Sigmoid colon (tissue), 7 donors: ENCODE data around the gene PSENEN. TPM values are rescaled to one million over a fixed set of nuclear protein-coding genes. Genes with fewer than 3 reads are reported as not detected.

ENCODE experiments used
- DNase-seq: peaks from one replicate; pipeline ENCODE4 v3.0.0-alpha.2; 2019
- H3K27ac ChIP-seq, 4 donors: fragments of 200-600 bp; sonication (generic); one replicate each; pipeline ENCODE4 v1.5.1; 2016 to 2019; ENCODE audit warnings: mild to moderate bottlenecking in 1 of 4
- H3K27me3 ChIP-seq, 3 donors: fragments of 200-600 bp; sonication (generic); one replicate each; pipeline ENCODE4 v1.5.1; 2019; ENCODE audit warnings: mild to moderate bottlenecking in 1 of 3
- H3K36me3 ChIP-seq, 4 donors: fragments of 200-600 bp; sonication (generic); one replicate each; pipeline ENCODE4 v1.5.1; 2016 to 2019
- H3K4me1 ChIP-seq, 4 donors: fragments of 200-600 bp; sonication (generic); one replicate each; pipeline ENCODE4 v1.5.1; 2017 to 2019
- H3K4me3 ChIP-seq, 4 donors: fragments of 200-600 bp; sonication (generic); one replicate each; pipeline ENCODE4 v1.5.1; 2017 to 2019; ENCODE audit warnings: mild to moderate bottlenecking in 2 of 4, moderate library complexity in 1 of 4
- H3K9me3 ChIP-seq, 4 donors: fragments of 200-600 bp in 3 of 4; sonication (generic) in 3 of 4; one replicate each; pipeline versions ENCODE4 v1.5.1 to v1.6.1; 2013 to 2019
- EP300 ChIP-seq, 4 donors: sonication (generic); formaldehyde crosslinking; IDR thresholded peaks; one replicate each; pipeline ENCODE4 v1.6.1; 2017; ENCODE audit warnings: antibody characterized with exemption in 4 of 4
- POLR2A ChIP-seq, 2 donors: fragments of 450-650 bp; IDR thresholded peaks; one replicate each; pipeline ENCODE4 v1.6.1; 2016; ENCODE audit warnings: antibody characterized with exemption in 2 of 2, mild to moderate bottlenecking in 2 of 2, moderate library complexity in 2 of 2
- POLR2AphosphoS5 ChIP-seq, 4 donors: sonication (generic); formaldehyde crosslinking; IDR thresholded peaks; one replicate each; pipeline ENCODE4 v1.6.1; 2017; ENCODE audit warnings: antibody characterized with exemption in 4 of 4
- WGBS, 2 donors: extraction: QIAGEN DNeasy Blood & Tissue Kit; methylation state at CpG; one replicate each; pipeline ENCODE4 v1.1.7; 2013; 5-methylcytosine and 5-hydroxymethylcytosine counted together
- intact Hi-C: fragments of 100-400 bp; cut with DNase I; formaldehyde crosslinking; loops from one replicate; pipeline ENCODE4 v1.15.1; 2023
- polyA plus RNA-seq, 3 donors: library from polyadenylated mRNA; stranded (reverse); fragments of 200-250 nt; gene quantifications; one replicate each; pipeline ENCODE4 v1.2.3, GENCODE V29; 2013
- total RNA-seq, 4 donors: library from RNA; depleted of rRNA; stranded (reverse); fragments of >200 nt; gene quantifications; one replicate each; pipeline ENCODE4 v1.1.0, GENCODE V29; 2016
- TF ChIP-seq, protein P1 (sequence below), 4 experiments: fragments of 450-650 bp in 3 of 4; fragments of 200-600 bp in 1 of 4; IDR thresholded peaks; one replicate each; pipeline ENCODE4 v1.5.1; 2016 to 2019; ENCODE audit warnings: antibody characterized with exemption in 4 of 4, mild to moderate bottlenecking in 3 of 4, moderate library complexity in 2 of 4
- donor health status: healthy with polysubstance abuse.
- donor health status: Bipolar disorder and iron deficiency.
- donor health status: healthy.

The PSENEN gene
- total and polyA plus RNA-seq, 7 donors, result 27.8 to 72.3 (median 44.9) TPM

DNA sequence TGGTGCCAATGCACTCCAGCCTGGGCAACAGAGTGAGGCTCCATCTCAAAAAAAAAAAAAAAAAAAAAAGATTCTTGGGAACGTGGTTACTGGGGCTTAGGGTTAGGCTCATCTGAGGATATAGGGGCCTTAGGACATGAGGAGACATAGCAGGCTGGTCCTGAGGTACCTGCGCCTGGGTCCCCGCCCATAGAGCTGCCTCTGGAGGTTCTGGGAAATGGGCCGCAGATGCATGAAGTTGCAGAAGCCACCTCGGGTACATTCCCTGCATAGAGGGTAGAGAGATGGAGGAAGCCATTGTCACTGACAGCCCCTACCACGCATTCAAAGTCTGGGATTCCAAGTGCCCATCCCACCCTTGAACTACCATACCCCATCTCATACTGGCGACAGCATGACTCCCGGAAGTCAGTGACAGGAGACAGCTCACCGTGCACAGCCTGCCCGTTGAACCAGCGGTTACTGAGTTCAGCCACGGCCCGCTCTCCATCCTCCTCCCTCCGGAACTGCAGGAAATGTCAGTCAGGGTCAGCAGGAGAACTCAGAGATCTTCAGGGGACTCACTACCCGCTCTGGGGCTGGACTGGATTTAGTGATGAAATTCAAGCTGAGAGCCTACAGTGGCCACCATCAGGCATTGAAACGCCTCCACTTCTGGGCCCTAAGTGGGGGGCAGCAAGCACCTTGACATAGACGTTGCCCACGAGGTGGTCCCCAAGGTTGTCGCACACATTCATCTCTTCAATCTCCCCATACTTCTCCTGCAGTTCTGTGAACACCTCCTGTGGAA, 1.6 kb upstream of the PSENEN start:
- Histone ChIP-seq H3K4me1 (peaks cover 0 to 58% (median 48%) of the 10 kb centered on the region in 4 donors), H3K9me3 (no peaks in the 10 kb centered on the region), H3K27ac (peak overlapping the region; percentile 100), H3K4me3 (peak overlapping the region in 1 of 4 donors; percentile 91), H3K27me3 (no peaks in the 10 kb centered on the region), H3K36me3 (peaks cover 3 to 13% (median 5%) of the 10 kb centered on the region in 4 donors)
- WGBS, 2 donors, result 91 to 94% methylated on average over 19 of the region's 19 CpGs
- TF ChIP-seq POLR2A (IDR thresholded peaks at IDR 0.05) (no peak), EP300 (IDR thresholded peaks at IDR 0.05) (no peak), POLR2AphosphoS5 (IDR thresholded peaks at IDR 0.05) (no peak)
- TF ChIP-seq, protein P1, sequence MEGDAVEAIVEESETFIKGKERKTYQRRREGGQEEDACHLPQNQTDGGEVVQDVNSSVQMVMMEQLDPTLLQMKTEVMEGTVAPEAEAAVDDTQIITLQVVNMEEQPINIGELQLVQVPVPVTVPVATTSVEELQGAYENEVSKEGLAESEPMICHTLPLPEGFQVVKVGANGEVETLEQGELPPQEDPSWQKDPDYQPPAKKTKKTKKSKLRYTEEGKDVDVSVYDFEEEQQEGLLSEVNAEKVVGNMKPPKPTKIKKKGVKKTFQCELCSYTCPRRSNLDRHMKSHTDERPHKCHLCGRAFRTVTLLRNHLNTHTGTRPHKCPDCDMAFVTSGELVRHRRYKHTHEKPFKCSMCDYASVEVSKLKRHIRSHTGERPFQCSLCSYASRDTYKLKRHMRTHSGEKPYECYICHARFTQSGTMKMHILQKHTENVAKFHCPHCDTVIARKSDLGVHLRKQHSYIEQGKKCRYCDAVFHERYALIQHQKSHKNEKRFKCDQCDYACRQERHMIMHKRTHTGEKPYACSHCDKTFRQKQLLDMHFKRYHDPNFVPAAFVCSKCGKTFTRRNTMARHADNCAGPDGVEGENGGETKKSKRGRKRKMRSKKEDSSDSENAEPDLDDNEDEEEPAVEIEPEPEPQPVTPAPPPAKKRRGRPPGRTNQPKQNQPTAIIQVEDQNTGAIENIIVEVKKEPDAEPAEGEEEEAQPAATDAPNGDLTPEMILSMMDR (IDR thresholded peaks at IDR 0.05), result no peak
- no peak for DNase-seq
- intact Hi-C loops, result no loop called here

DNA sequence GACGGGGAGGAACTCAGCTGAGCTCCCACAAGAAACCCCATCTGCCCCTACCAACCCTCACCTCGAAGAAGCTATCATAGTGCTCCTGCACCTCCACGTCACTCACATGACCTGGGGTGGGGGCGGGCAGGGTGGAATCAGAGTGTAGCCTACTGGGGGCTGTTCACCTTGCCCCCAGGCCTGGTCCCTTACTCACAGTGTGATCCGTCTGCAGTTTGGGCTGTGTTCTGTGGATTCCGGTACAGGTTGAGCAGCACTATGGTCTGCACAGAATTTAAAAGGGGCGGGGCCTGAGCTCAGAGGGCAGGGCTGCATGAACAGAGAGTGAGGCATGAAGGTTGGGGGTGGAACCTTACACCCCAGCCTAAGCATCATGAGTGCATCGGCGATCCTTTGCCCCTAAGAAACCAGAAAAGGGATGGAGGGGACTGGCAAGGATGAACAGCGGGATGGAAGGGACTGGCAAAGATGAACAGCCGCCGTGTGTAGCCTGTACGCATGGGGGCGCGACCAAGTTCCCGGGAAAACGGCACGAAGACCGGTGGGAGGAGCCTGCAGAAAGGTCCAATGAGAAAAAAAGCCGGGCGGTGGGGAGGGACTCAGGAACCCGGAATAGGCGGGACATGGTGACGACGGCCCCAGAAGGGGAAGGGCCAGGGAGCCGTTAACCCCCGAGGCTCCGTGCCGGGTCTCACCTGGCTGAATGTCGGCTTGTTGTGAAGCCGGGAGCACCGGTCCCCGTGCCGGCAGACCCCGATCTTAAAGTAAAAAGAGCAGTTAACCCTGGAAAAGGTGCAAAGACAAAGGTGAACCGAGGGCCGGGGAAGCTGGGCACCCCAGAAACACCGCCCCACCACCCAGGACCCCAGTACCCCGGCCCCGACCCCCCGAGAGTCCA, 772 bp upstream of the PSENEN start:
- WGBS, 2 donors, result 6 to 10% methylated on average over 41 of the region's 41 CpGs

GRCh38 chr19:35746087-35746462, 624 bp downstream of the PSENEN start:
- TF ChIP-seq POLR2A (IDR thresholded peaks at IDR 0.05) (no peak), EP300 (IDR thresholded peaks at IDR 0.05) (no peak), POLR2AphosphoS5 (IDR thresholded peaks at IDR 0.05) (no peak)
- TF ChIP-seq, protein P1 (IDR thresholded peaks at IDR 0.05), result no peak
- WGBS, 2 donors, result 0 to 21% methylated on average over 4 of the region's 4 CpGs
- peaks cover 0 to 57% (median 50%) of the 10 kb centered on the region in 4 donors for H3K4me1 ChIP-seq
- peak overlapping the region; percentile 100 for H3K27ac ChIP-seq
- peaks cover 0 to 11% (median 5%) of the 10 kb centered on the region in 4 donors for H3K36me3 ChIP-seq
- H3K4me3 ChIP-seq, result peak overlapping the region; percentile 90 to 98 (median 92)
- intact Hi-C loops, result loop anchor here (5.0 kb wide), 1 partner anchor 251 kb away; the partner anchor contains the start of gene SDHAF1
- DNase-seq, result no peak
- H3K9me3 ChIP-seq, result no peaks in the 10 kb centered on the region
- no peaks in the 10 kb centered on the region for H3K27me3 ChIP-seq

More for the DNA sequence above, 772 bp upstream of the PSENEN start:
- TF ChIP-seq, protein P1 (IDR thresholded peaks at IDR 0.05), result peak in 1 of 4 experiments; percentile 35
- TF ChIP-seq POLR2A (IDR thresholded peaks at IDR 0.05), result peak in 1 of 2 donors; percentile 85
- peak in 2 of 4 donors; percentile 14 to 94 for TF ChIP-seq POLR2AphosphoS5 (IDR thresholded peaks at IDR 0.05)
- TF ChIP-seq EP300 (IDR thresholded peaks at IDR 0.05), result no peak
- Histone ChIP-seq H3K27me3 (no peaks in the 10 kb centered on the region), H3K4me3 (peak overlapping the region; percentile 90 to 98 (median 92)), H3K9me3 (no peaks in the 10 kb centered on the region), H3K4me1 (peaks cover 0 to 60% (median 53%) of the 10 kb centered on the region in 4 donors), H3K27ac (peak overlapping the region; percentile 100), H3K36me3 (peaks cover 0 to 11% (median 5%) of the 10 kb centered on the region in 4 donors)
- DNase-seq, result peak; percentile 99
- intact Hi-C loops, result loop anchor here (5.0 kb wide), 1 partner anchor 253 kb away; the partner anchor contains the start of gene SDHAF1

GRCh38 chr19:35746531-35746930, 1.1 kb downstream of the PSENEN start:
- Histone ChIP-seq H3K27me3 (no peaks in the 10 kb centered on the region), H3K4me1 (peaks cover 0 to 53% (median 45%) of the 10 kb centered on the region in 4 donors), H3K27ac (peak overlapping the region in 3 of 4 donors; percentile 100), H3K36me3 (peaks cover 0 to 11% (median 5%) of the 10 kb centered on the region in 4 donors), H3K4me3 (peak overlapping the region in 2 of 4 donors; percentile 90 to 94), H3K9me3 (no peaks in the 10 kb centered on the region)
- WGBS, 2 donors, result 91 to 92% methylated on average over 5 of the region's 5 CpGs
- TF ChIP-seq POLR2AphosphoS5 (IDR thresholded peaks at IDR 0.05) (no peak), EP300 (IDR thresholded peaks at IDR 0.05) (no peak), POLR2A (IDR thresholded peaks at IDR 0.05) (no peak)
- TF ChIP-seq, protein P1 (IDR thresholded peaks at IDR 0.05), result no peak
- intact Hi-C loops, result loop anchor here (5.0 kb wide), 1 partner anchor 251 kb away; the partner anchor contains the start of gene SDHAF1
- DNase-seq, result no peak
